MM.1S (cell line): ENCODE data around the gene TSSK3.

Experiments
- DNase-seq: peaks from one replicate; pipeline ENCODE4 v3.0.0-alpha.2; 2015
- H2AFZ ChIP-seq: fragments of 300-600 bp; sonication (generic); 2 replicates; pipeline ENCODE4 v1.6.0; 2016; ENCODE audit warnings: antibody characterized with exemption, low read length
- H3F3A ChIP-seq: fragments of 300-600 bp; sonication (generic); 2 replicates; pipeline ENCODE4 v1.6.1; 2016; ENCODE audit warnings: mild to moderate bottlenecking, antibody characterized with exemption, low read length, moderate library complexity, mixed read lengths; ENCODE audit not compliant: insufficient read depth
- H3K27ac ChIP-seq: fragments of 300-600 bp; sonication (generic); 2 replicates; pipeline ENCODE4 v1.5.1; 2016; ENCODE audit warnings: mild to moderate bottlenecking, low read length
- H3K27me3 ChIP-seq: fragments of 300-600 bp; sonication (generic); replicated peaks from 2 replicates; pipeline ENCODE4 v1.6.0; 2016; ENCODE audit warnings: low read length; ENCODE audit not compliant: insufficient read depth
- H3K36me3 ChIP-seq: fragments of 300-600 bp; sonication (generic); replicated peaks from 2 replicates; pipeline ENCODE4 v1.6.1; 2016; ENCODE audit warnings: mild to moderate bottlenecking, low read length, mixed read lengths; ENCODE audit not compliant: insufficient read depth
- H3K4me1 ChIP-seq: fragments of 300-600 bp; sonication (generic); 2 replicates; pipeline ENCODE4 v1.6.1; 2016; ENCODE audit warnings: low read length, mixed read lengths
- H3K4me2 ChIP-seq: fragments of 300-600 bp; sonication (generic); 2 replicates; pipeline ENCODE4 v1.6.0; 2016; ENCODE audit warnings: low read depth, low read length
- H3K4me3 ChIP-seq: fragments of 300-600 bp; sonication (generic); 2 replicates; pipeline ENCODE4 v1.5.1; 2016; ENCODE audit warnings: low read length, mixed read lengths
- H3K79me2 ChIP-seq: fragments of 300-600 bp; sonication (generic); 2 replicates; pipeline ENCODE4 v1.6.1; 2016; ENCODE audit warnings: mixed run types, low read length, mixed read lengths
- H3K9ac ChIP-seq: fragments of 300-600 bp; sonication (generic); 2 replicates; pipeline ENCODE4 v1.6.1; 2016; ENCODE audit warnings: low read length, mixed read lengths
- H3K9me2 ChIP-seq: fragments of 300-600 bp; sonication (generic); replicated peaks from 2 replicates; pipeline ENCODE4 v1.6.1; 2016; ENCODE audit warnings: mild to moderate bottlenecking, low read length, mixed read lengths; ENCODE audit not compliant: insufficient read depth
- H3K9me3 ChIP-seq: fragments of 300-600 bp; sonication (generic); replicated peaks from 2 replicates; pipeline ENCODE4 v1.6.1; 2016; ENCODE audit warnings: mild to moderate bottlenecking, low read length, mixed read lengths; ENCODE audit not compliant: insufficient read depth
- H4K20me1 ChIP-seq: fragments of 300-600 bp; sonication (generic); 2 replicates; pipeline ENCODE4 v1.6.1; 2016; ENCODE audit warnings: mild to moderate bottlenecking, low read length, moderate library complexity, mixed read lengths; ENCODE audit not compliant: insufficient read depth
- CTCF ChIP-seq: fragments of 300-600 bp; sonication (generic); IDR thresholded peaks from 2 replicates; pipeline ENCODE4 v1.5.1; 2016; ENCODE audit warnings: antibody characterized with exemption, low read length, mixed read lengths
- EZH2 ChIP-seq: fragments of 300-600 bp; sonication (generic); optimal IDR thresholded peaks from 2 replicates; pipeline ENCODE3; 2017; ENCODE audit warnings: low read depth, mild to moderate bottlenecking, antibody characterized with exemption, low read length, mixed read lengths
- EZH2phosphoT487 ChIP-seq: fragments of 300-600 bp; sonication (generic); IDR thresholded peaks from 2 replicates; pipeline ENCODE4 v1.6.1; 2018; ENCODE audit warnings: antibody characterized with exemption, low read length

TSSK3 gene

GRCh38 chr1:32376199-32376598, 13.9 kb downstream of the TSSK3 start:
- no peaks in the 10 kb centered on the region for H4K20me1 ChIP-seq
- DNase-seq, result no peak
- H3K27ac ChIP-seq, result no peak overlapping the region
- H3K9me3 ChIP-seq, result no peaks in the 10 kb centered on the region
- no peak overlapping the region for H3K9ac ChIP-seq
- H3K4me2 ChIP-seq, result no peak overlapping the region
- no peaks in the 10 kb centered on the region; the same call in none of the 2 replicates for H3K36me3 ChIP-seq
- H3K27me3 ChIP-seq, result no peaks in the 10 kb centered on the region
- H3K9me2 ChIP-seq, result no peaks in the 10 kb centered on the region
- TF ChIP-seq CTCF, result no peak
- no peak for TF ChIP-seq EZH2phosphoT487
- TF ChIP-seq EZH2, result no peak
- H3K79me2 ChIP-seq, result no peaks in the 10 kb centered on the region
- H3K4me1 ChIP-seq, result no peaks in the 10 kb centered on the region
- no peak overlapping the region for H2AFZ ChIP-seq
- H3F3A ChIP-seq, result no peaks in the 10 kb centered on the region
- no peak overlapping the region for H3K4me3 ChIP-seq

- TF ChIP-seq EZH2phosphoT487, result no peak
- no peak for TF ChIP-seq EZH2
- TF ChIP-seq CTCF, result no peak
- H3K27ac ChIP-seq, result no peak overlapping the region
- H2AFZ ChIP-seq, result no peak overlapping the region
- no peaks in the 10 kb centered on the region for H3K9me3 ChIP-seq
- no peak overlapping the region for H3K4me2 ChIP-seq
- no peak for DNase-seq
- no peak overlapping the region for H3K4me3 ChIP-seq
- H3K36me3 ChIP-seq, result no peaks in the 10 kb centered on the region; the same call in none of the 2 replicates
- no peaks in the 10 kb centered on the region for H3K4me1 ChIP-seq
- no peaks in the 10 kb centered on the region for H3F3A ChIP-seq
- H4K20me1 ChIP-seq, result no peaks in the 10 kb centered on the region
- no peak overlapping the region for H3K9ac ChIP-seq
- H3K27me3 ChIP-seq, result no peaks in the 10 kb centered on the region
- no peaks in the 10 kb centered on the region for H3K79me2 ChIP-seq
- H3K9me2 ChIP-seq, result no peaks in the 10 kb centered on the region
Measured at GRCh38 chr1:32377541-32378220, 15.3 kb downstream of the TSSK3 start.

- TF ChIP-seq EZH2 (no peak), CTCF (no peak), EZH2phosphoT487 (no peak)
- Histone ChIP-seq H4K20me1 (no peaks in the 10 kb centered on the region), H3K4me3 (no peak overlapping the region), H3F3A (no peaks in the 10 kb centered on the region), H3K36me3 (peaks cover 6% of the 10 kb centered on the region), H3K27me3 (no peaks in the 10 kb centered on the region), H3K4me2 (no peak overlapping the region), H3K9me3 (no peaks in the 10 kb centered on the region), H2AFZ (no peak overlapping the region), H3K27ac (no peak overlapping the region), H3K9ac (no peak overlapping the region), H3K4me1 (no peaks in the 10 kb centered on the region), H3K9me2 (no peaks in the 10 kb centered on the region), H3K79me2 (no peaks in the 10 kb centered on the region)
- DNase-seq, result no peak
Measured at GRCh38 chr1:32380057-32380456, 17.7 kb downstream of the TSSK3 start.
